PC-3 (cell line): ENCODE results near the gene STIM1.

Source experiments
- EZH2 ChIP-seq: fragments of 300-600 bp; sonication (generic); IDR thresholded peaks from one replicate; pipeline ENCODE4 v1.6.1; 2017; ENCODE audit warnings: antibody characterized with exemption, mild to moderate bottlenecking, low read length; ENCODE audit not compliant: unreplicated experiment
- EZH2phosphoT487 ChIP-seq: fragments of 300-600 bp; sonication (generic); IDR thresholded peaks from 2 replicates; pipeline ENCODE4 v1.6.1; 2018; ENCODE audit warnings: mild to moderate bottlenecking, antibody characterized with exemption, low read length, borderline replicate concordance
- TF ChIP-seq, protein P1 (sequence below): fragments of 300-600 bp; sonication (generic); conservative IDR thresholded peaks from 2 replicates; pipeline ENCODE4 v1.5.1; 2017; ENCODE audit warnings: antibody characterized with exemption, low read depth, mild to moderate bottlenecking, low read length

DNA sequence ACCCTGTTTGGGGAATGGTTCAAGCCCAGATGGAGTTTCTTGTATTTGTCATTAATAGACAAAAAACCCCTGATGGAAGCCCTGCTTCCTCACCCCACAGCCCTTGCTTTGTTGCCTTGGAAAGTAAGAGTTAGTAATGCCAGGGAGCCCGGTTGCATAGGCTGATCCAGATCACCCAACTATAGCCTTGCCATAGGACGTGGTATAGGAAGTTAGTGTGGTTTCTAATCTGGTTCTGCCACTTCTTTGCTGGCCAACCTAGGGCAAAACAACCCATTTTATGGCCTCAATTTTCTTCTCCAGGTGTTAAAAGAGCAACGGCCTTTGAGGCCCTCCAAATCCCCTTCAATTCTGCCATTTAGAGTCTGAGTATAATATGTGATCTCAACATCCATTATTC, 97.9 kb downstream of the STIM1 start:
- TF ChIP-seq, protein P1, sequence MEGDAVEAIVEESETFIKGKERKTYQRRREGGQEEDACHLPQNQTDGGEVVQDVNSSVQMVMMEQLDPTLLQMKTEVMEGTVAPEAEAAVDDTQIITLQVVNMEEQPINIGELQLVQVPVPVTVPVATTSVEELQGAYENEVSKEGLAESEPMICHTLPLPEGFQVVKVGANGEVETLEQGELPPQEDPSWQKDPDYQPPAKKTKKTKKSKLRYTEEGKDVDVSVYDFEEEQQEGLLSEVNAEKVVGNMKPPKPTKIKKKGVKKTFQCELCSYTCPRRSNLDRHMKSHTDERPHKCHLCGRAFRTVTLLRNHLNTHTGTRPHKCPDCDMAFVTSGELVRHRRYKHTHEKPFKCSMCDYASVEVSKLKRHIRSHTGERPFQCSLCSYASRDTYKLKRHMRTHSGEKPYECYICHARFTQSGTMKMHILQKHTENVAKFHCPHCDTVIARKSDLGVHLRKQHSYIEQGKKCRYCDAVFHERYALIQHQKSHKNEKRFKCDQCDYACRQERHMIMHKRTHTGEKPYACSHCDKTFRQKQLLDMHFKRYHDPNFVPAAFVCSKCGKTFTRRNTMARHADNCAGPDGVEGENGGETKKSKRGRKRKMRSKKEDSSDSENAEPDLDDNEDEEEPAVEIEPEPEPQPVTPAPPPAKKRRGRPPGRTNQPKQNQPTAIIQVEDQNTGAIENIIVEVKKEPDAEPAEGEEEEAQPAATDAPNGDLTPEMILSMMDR, result no peak
- TF ChIP-seq EZH2 (no peak), EZH2phosphoT487 (no peak)
